Measurements from ENCODE around the gene PPARGC1A. TPM values are rescaled to one million over a fixed set of nuclear protein-coding genes. Genes with fewer than 3 reads are reported as not detected.

The PPARGC1A gene
- total and polyA plus RNA-seq, 10 of the 15 experiments (the other 5 are each of a cell fraction or from before 2014, with no cell fraction given): 0.01 to 0.05 (median 0.04) TPM; not detected in 7

GRCh38 chr4:23774909-23775308 lies 114.9 kb downstream of the PPARGC1A start:
- Histone ChIP-seq H3K4me2 (ENCODE audit: control insufficient read depth, insufficient read depth) (no peak overlapping the region), H3K27ac (ENCODE audit: control insufficient read depth, insufficient read depth) (no peak overlapping the region), H3K9me3 (replicated peaks; ENCODE audit: control insufficient read depth, insufficient read depth, low read length) (no peaks in the 10 kb centered on the region), H4K20me1 (ENCODE audit: control insufficient read depth, insufficient read depth) (no peaks in the 10 kb centered on the region), H3K4me1 (ENCODE audit: control insufficient read depth, insufficient read depth, low read length) (no peaks in the 10 kb centered on the region), H3K36me3 (ENCODE audit: control insufficient read depth in 2 of 2, insufficient read depth in 2 of 2, low read length in 1 of 2) (no peaks in the 10 kb centered on the region), H3K4me3 (no peak overlapping the region), H3K79me2 (ENCODE audit: control insufficient read depth, insufficient read depth, low read length) (no peaks in the 10 kb centered on the region), H3K9ac (ENCODE audit: control insufficient read depth, insufficient read depth, low read length) (no peak overlapping the region), H3K27me3 (replicated peaks in 1 of 2; ENCODE audit: control insufficient read depth in 2 of 2, insufficient read depth in 2 of 2, low read length in 1 of 2) (no peaks in the 10 kb centered on the region), H2AFZ (ENCODE audit: control insufficient read depth, low read depth, low read length) (no peak overlapping the region)
- BruUV-seq (replicated peaks): no TSS peak
- TF ChIP-seq BRCA1 (IDR thresholded peaks at IDR 0.05; ENCODE audit: low read depth, low read length): no peak
- TF ChIP-seq YBX1 (IDR thresholded peaks at IDR 0.05): no peak
- no peak for TF ChIP-seq JUNB (IDR thresholded peaks at IDR 0.05)
- no peak for TF ChIP-seq TCF12 (IDR thresholded peaks at IDR 0.05; ENCODE audit: low read depth, low read length)
- TF ChIP-seq BCLAF1 (IDR thresholded peaks at IDR 0.05): no peak
- no peak for TF ChIP-seq PRDM15 (CRISPR knock-in tag; IDR thresholded peaks at IDR 0.05)
- no peak for TF ChIP-seq ZNF274 (IDR thresholded peaks at IDR 0.05; ENCODE audit: insufficient read depth, insufficient read length)
- no peak for TF ChIP-seq MXI1 (IDR thresholded peaks at IDR 0.05; ENCODE audit: low read depth, low read length)
- no peak for TF ChIP-seq EZH2 (IDR thresholded peaks at IDR 0.05; ENCODE audit: borderline replicate concordance, control insufficient read depth, low read depth, low read length)
- TF ChIP-seq BHLHE40 (IDR thresholded peaks at IDR 0.05; ENCODE audit: borderline replicate concordance in 1 of 2, low read depth in 2 of 2, low read length in 1 of 2): no peak
- no peak for TF ChIP-seq E4F1 (IDR thresholded peaks at IDR 0.05; ENCODE audit: borderline replicate concordance, partially characterized antibody)
- TF ChIP-seq RAD51 (IDR thresholded peaks at IDR 0.05): no peak
- TF ChIP-seq RAD21 (IDR thresholded peaks at IDR 0.05; ENCODE audit: insufficient read depth, low read depth, low read length): no peak
- no peak for TF ChIP-seq BCL11A (IDR thresholded peaks at IDR 0.05; ENCODE audit: low read depth, low read length)
- POLR2A ChIA-PET: no interaction called here
- WGBS (ENCODE audit: insufficient coverage, insufficient replicate concordance, low lambda C conversion rate, missing lambda C conversion rate): 11% methylated on average over 5 of the region's 5 CpGs
- intact Hi-C loops (cut with micrococcal nuclease; ENCODE audit: unreplicated experiment) (no loop called here), in situ Hi-C loops (cut with MboI) (no loop called here)
- CTCF ChIA-PET: interaction anchor here (0.7 to 1.3 kb wide), 2 partner anchors 13 to 644 kb away, joined by 3 read pairs; no protein-coding TSS in a partner anchor
- DNase-seq (ENCODE audit: low read depth, low spot score) (no peak), ATAC-seq (no peak), FAIRE-seq (no peak)
- SMC1A ChIA-PET (ENCODE audit: uncharacterized antibody, unreplicated experiment): interaction anchor here (1.0 kb wide), 1 partner anchor 13 kb away, joined by 3 read pairs; no protein-coding TSS in a partner anchor
- RAD21 ChIA-PET (ENCODE audit: unreplicated experiment): no interaction called here
